ENCODE measurements around the gene TCF15.

DNA sequence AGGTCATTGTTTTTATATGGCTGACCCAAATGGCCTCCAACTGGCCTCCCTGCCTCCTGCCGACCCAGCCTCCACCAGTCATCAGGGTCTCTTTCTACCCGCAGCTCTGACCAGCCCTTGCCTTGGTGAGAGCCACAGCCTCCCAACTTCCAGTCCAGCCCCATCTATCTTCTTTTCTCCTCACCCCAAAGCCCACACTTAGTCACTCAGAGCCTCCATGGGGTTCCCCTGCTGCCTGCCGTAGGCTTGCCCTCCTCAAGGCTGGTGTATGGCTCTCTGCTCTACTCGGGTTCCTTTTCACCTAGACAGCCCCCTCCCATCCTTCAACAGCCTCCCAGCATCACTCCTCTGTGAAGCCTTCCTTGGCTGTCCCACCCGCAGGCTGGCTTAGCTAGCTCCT, 18.2 kb downstream of the TCF15 start:
- TF ChIP-seq, protein P1, sequence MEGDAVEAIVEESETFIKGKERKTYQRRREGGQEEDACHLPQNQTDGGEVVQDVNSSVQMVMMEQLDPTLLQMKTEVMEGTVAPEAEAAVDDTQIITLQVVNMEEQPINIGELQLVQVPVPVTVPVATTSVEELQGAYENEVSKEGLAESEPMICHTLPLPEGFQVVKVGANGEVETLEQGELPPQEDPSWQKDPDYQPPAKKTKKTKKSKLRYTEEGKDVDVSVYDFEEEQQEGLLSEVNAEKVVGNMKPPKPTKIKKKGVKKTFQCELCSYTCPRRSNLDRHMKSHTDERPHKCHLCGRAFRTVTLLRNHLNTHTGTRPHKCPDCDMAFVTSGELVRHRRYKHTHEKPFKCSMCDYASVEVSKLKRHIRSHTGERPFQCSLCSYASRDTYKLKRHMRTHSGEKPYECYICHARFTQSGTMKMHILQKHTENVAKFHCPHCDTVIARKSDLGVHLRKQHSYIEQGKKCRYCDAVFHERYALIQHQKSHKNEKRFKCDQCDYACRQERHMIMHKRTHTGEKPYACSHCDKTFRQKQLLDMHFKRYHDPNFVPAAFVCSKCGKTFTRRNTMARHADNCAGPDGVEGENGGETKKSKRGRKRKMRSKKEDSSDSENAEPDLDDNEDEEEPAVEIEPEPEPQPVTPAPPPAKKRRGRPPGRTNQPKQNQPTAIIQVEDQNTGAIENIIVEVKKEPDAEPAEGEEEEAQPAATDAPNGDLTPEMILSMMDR (conservative IDR thresholded peaks at IDR 0.05; ENCODE audit: low read depth in 2 of 2), result no peak
- TF ChIP-seq EZH2phosphoT487 (IDR thresholded peaks at IDR 0.05; ENCODE audit: unreplicated experiment), result no peak
- TF ChIP-seq POLR2AphosphoS5 (IDR thresholded peaks at IDR 0.05; ENCODE audit: low read depth), result no peak
- TF ChIP-seq, protein P2, sequence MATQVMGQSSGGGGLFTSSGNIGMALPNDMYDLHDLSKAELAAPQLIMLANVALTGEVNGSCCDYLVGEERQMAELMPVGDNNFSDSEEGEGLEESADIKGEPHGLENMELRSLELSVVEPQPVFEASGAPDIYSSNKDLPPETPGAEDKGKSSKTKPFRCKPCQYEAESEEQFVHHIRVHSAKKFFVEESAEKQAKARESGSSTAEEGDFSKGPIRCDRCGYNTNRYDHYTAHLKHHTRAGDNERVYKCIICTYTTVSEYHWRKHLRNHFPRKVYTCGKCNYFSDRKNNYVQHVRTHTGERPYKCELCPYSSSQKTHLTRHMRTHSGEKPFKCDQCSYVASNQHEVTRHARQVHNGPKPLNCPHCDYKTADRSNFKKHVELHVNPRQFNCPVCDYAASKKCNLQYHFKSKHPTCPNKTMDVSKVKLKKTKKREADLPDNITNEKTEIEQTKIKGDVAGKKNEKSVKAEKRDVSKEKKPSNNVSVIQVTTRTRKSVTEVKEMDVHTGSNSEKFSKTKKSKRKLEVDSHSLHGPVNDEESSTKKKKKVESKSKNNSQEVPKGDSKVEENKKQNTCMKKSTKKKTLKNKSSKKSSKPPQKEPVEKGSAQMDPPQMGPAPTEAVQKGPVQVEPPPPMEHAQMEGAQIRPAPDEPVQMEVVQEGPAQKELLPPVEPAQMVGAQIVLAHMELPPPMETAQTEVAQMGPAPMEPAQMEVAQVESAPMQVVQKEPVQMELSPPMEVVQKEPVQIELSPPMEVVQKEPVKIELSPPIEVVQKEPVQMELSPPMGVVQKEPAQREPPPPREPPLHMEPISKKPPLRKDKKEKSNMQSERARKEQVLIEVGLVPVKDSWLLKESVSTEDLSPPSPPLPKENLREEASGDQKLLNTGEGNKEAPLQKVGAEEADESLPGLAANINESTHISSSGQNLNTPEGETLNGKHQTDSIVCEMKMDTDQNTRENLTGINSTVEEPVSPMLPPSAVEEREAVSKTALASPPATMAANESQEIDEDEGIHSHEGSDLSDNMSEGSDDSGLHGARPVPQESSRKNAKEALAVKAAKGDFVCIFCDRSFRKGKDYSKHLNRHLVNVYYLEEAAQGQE (IDR thresholded peaks at IDR 0.05; ENCODE audit: unreplicated experiment), result no peak
- TF ChIP-seq CREB1 (CRISPR knock-in tag; IDR thresholded peaks at IDR 0.05; ENCODE audit: low read depth), result no peak
- no peak for TF ChIP-seq EZH2 (IDR thresholded peaks at IDR 0.05; ENCODE audit: low read depth, unreplicated experiment)
- TF ChIP-seq JUNB (IDR thresholded peaks at IDR 0.05; ENCODE audit: unreplicated experiment), result no peak
- no peak for TF ChIP-seq ZNF114 (CRISPR knock-in tag; IDR thresholded peaks at IDR 0.05)
- TF ChIP-seq, protein P3, sequence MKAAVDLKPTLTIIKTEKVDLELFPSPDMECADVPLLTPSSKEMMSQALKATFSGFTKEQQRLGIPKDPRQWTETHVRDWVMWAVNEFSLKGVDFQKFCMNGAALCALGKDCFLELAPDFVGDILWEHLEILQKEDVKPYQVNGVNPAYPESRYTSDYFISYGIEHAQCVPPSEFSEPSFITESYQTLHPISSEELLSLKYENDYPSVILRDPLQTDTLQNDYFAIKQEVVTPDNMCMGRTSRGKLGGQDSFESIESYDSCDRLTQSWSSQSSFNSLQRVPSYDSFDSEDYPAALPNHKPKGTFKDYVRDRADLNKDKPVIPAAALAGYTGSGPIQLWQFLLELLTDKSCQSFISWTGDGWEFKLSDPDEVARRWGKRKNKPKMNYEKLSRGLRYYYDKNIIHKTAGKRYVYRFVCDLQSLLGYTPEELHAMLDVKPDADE (IDR thresholded peaks at IDR 0.05), result no peak

Data from GM23338 (cell line).